WERI-Rb-1 (cell line): ENCODE data around the gene WNT11.

ENCODE experiments used
- DNase-seq: peaks from one replicate; pipeline ENCODE4 v3.0.0-alpha.2; 2020
- H3K27ac ChIP-seq: fragments of 250-450 bp; sonication (Bioruptor Pico); 2 replicates; pipeline ENCODE4 v1.5.1; 2020; ENCODE audit warnings: mild to moderate bottlenecking, moderate library complexity
- H3K27me3 ChIP-seq: fragments of 250-450 bp; sonication (Bioruptor Pico); 2 replicates; pipeline ENCODE4 v1.5.1; 2021; ENCODE audit warnings: mild to moderate bottlenecking, low read depth, moderate library complexity; ENCODE audit not compliant: insufficient read depth, severe bottlenecking
- H3K36me3 ChIP-seq: fragments of 250-450 bp; sonication (Bioruptor Pico); 2 replicates; pipeline ENCODE4 v1.5.1; 2020; ENCODE audit warnings: mild to moderate bottlenecking, moderate library complexity
- H3K4me3 ChIP-seq: 2 replicates; pipeline ENCODE4 v1.5.1; 2011; ENCODE audit warnings: low read depth, mild to moderate bottlenecking, control low read depth, low read length
- H3K9me3 ChIP-seq: fragments of 250-450 bp; sonication (Bioruptor Pico); 2 replicates; pipeline ENCODE4 v1.5.1; 2021; ENCODE audit warnings: mild to moderate bottlenecking, moderate library complexity; ENCODE audit not compliant: severe bottlenecking
- TF ChIP-seq, protein P1 (sequence below): IDR thresholded peaks from 2 replicates; pipeline ENCODE4 v1.5.1; 2011; ENCODE audit warnings: low read depth, mild to moderate bottlenecking, control low read depth, inconsistent platforms, low read length

Gene WNT11

DNA sequence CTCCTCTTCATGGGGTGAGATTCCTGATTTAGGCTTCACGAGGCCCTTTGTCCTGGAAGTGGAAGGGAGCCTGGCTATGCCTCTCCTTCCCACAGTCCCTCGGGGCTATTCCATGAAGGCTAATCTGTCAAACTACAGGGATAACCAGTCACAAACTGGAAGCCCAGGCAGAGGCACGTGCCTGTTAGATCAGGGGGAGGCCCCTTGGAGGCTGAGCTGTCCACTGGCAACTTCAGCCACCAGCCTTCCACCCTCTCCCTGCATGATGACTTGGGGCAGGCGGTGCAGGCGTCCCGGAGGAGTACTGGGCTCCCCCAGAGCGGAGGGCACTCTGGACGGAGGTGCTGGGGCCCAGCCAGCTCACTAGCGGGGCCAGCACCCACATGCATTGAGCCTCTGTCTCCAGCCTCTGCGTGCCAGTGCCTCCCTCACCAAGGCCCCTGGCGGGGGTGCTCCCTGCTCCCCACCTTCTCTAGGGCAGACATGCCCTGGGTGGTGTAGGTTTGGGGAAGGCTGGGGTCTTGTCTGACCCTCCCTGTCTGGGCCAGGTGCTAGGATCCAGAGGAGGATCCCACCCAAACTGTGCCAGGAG lies 42.9 kb downstream of the WNT11 start:
- peak; percentile 39 for DNase-seq
- H3K4me3 ChIP-seq: no peak overlapping the region
- TF ChIP-seq, protein P1, sequence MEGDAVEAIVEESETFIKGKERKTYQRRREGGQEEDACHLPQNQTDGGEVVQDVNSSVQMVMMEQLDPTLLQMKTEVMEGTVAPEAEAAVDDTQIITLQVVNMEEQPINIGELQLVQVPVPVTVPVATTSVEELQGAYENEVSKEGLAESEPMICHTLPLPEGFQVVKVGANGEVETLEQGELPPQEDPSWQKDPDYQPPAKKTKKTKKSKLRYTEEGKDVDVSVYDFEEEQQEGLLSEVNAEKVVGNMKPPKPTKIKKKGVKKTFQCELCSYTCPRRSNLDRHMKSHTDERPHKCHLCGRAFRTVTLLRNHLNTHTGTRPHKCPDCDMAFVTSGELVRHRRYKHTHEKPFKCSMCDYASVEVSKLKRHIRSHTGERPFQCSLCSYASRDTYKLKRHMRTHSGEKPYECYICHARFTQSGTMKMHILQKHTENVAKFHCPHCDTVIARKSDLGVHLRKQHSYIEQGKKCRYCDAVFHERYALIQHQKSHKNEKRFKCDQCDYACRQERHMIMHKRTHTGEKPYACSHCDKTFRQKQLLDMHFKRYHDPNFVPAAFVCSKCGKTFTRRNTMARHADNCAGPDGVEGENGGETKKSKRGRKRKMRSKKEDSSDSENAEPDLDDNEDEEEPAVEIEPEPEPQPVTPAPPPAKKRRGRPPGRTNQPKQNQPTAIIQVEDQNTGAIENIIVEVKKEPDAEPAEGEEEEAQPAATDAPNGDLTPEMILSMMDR: no peak
- H3K36me3 ChIP-seq: no peaks in the 10 kb centered on the region
- H3K27me3 ChIP-seq: no peaks in the 10 kb centered on the region
- peak overlapping the region; percentile 91 for H3K27ac ChIP-seq
- H3K9me3 ChIP-seq: no peaks in the 10 kb centered on the region

DNA sequence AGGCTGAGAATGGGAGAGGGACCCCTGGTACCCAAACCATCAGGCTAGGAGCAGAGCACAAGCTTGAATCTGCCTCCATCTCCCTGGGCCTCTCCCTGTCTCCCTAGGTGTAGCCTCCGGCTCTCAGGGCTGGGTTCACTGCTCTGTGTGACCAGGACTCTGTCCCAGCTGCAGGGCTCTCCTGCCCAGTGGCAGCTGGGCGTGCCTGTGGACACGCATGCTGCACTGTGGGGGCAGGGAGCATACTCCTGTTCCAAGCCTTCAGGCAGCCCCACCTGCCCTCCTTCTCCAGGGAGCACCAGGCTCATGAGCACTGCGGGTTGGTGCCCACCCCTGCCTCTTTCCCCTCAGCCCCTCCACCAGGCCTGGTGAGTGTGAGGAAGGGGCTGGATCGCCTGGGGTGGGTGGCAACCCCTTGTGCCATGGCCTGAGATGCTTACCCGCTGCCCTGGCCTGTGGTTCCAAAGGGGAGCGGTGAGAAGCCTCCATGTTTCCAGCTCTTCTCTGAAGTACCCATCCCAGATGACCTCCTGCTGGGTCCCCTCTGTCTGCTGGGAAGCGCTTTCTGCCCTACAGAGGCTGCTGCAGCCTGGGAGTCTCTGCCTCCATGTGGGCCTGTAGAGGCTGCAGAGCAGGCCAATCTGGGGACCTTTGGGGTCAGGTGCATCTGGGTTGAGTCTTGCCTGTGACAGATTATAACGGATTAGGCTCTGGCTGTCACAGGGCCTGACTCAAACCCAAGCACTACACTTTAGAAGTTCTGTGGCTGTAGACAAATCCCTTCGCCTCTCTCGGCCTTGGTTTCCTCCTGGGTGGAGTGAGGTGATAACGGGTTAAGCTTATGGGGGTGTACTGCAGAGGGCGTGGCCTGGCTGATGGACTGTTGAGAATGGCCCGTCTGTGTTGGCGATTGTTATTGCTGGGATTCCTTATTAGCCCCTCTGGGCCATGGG lies 43.7 kb downstream of the WNT11 start:
- peak overlapping the region; percentile 26; the same call in 1 of the 2 replicates for H3K4me3 ChIP-seq
- H3K27ac ChIP-seq: peak overlapping the region; percentile 91
- H3K27me3 ChIP-seq: no peaks in the 10 kb centered on the region
- TF ChIP-seq, protein P1: no peak
- DNase-seq: peak; percentile 89
- no peaks in the 10 kb centered on the region for H3K9me3 ChIP-seq
- no peaks in the 10 kb centered on the region for H3K36me3 ChIP-seq

DNA sequence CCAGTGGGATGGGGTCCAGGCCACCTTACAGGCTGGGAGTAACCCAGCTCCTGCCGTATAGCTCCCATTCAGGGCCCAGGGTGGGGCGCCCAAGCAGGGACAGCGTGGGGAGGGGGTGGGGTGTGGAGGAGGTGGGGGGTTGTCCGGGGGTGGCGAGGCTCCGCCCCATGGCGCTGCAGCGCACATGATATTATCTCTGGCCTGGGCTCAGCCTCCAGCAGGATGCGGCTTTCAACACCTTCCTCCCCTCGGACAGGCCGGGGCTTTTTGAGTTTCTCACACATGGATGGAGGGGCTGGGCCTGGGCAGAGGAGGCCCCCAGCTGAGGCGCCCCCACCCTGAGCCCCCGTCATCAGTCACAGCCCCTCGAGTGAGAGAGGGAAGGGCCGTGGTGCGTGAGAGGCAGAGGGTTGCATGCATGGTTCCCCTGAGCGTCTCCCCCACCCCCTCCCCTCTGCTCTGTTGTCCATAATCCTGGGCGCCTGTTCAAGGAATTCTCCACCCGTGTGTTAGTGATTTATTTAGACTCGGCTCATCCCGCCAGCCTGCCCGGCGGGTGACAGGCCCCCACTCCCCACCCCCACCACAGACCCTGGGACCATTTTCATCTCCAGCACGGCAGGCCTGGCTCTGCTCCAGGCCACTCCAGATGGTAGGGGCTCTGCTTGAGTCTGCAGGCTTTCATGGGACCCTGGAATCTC lies 44.9 kb downstream of the WNT11 start:
- H3K4me3 ChIP-seq: peak overlapping the region; percentile 26
- peak overlapping the region; percentile 91 for H3K27ac ChIP-seq
- H3K36me3 ChIP-seq: no peaks in the 10 kb centered on the region
- peak; percentile 78 for DNase-seq
- no peaks in the 10 kb centered on the region for H3K9me3 ChIP-seq
- no peaks in the 10 kb centered on the region for H3K27me3 ChIP-seq
- TF ChIP-seq, protein P1: no peak

DNA sequence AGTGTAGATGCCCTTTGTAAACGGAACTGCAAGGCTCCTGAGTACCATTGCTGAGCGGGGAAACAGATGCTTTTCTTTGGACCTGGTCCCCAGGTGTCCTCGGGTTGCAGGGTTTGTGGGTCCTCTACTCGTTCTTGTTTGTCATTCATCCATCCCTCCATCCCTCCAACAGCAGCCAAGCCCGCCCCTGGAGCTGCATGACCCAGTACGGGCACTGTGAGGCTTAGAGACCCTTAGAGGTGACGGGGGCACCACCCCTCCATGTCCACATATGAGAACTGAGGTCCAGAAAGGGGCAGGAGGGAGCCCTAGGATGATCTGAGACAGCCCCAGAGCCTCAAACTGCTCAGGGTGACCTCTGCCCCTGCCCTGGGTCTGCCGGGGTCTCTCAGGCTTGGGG lies 45.4 kb downstream of the WNT11 start:
- Histone ChIP-seq H3K27me3 (no peaks in the 10 kb centered on the region), H3K36me3 (no peaks in the 10 kb centered on the region), H3K9me3 (no peaks in the 10 kb centered on the region), H3K4me3 (no peak overlapping the region), H3K27ac (peak overlapping the region; percentile 91)
- TF ChIP-seq, protein P1: no peak
- DNase-seq: no peak

DNA sequence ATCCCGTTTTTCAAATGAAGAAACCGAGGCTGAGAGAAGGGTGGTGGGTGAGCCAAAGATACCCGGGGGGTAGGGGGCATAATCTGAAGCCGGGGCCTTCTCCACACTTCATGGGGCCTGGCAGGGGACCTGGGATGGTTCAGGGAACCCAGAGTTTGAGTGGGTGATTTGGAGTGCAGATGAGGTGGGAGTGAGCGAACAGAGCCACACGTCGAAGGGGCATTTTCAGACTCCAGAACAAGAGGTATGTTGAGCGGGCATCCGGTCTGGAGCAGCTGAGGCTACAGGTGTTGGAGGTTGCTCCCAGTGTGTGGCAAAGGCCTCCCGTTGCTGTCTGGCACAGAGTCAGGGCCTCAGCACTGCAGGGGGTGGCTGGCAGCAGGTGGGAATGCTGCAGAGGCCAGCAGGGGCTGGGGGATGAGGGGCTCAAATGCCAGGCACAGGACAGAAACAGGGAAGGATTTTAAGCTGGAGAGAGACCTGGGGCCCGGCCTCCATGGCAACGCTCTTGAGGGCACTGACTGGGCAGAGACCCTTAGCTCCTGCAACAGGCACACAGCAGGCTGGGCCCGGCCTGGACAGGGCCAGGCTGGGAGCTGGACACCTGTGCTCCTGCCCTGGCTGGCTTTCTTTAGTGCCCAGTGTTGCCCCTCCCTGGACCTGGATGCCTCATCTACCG lies 46.2 kb downstream of the WNT11 start:
- TF ChIP-seq, protein P1: no peak
- Histone ChIP-seq H3K9me3 (no peaks in the 10 kb centered on the region), H3K4me3 (no peak overlapping the region), H3K27ac (peak overlapping the region; percentile 91), H3K27me3 (no peaks in the 10 kb centered on the region), H3K36me3 (no peaks in the 10 kb centered on the region)
- DNase-seq: no peak
